Testis (tissue), 3 donors: ENCODE data around the gene TAS2R40. TPM values are rescaled to one million over a fixed set of nuclear protein-coding genes. Genes with fewer than 3 reads are reported as not detected.

Source experiments
- DNase-seq: peaks from one replicate; pipeline ENCODE4 v3.0.0-alpha.2; 2019
- H3K27ac ChIP-seq, 2 donors: fragments of 200-600 bp; sonication (generic); one replicate each; pipeline ENCODE4 v1.5.1; 2019
- H3K27me3 ChIP-seq: fragments of 200-600 bp; sonication (generic); one replicate; pipeline ENCODE4 v1.5.1; 2019
- H3K36me3 ChIP-seq: fragments of 200-600 bp; sonication (generic); one replicate; pipeline ENCODE4 v1.5.1; 2017; ENCODE audit warnings: low read depth; ENCODE audit errors: missing control alignments
- H3K4me1 ChIP-seq: fragments of 200-600 bp; sonication (generic); one replicate; pipeline ENCODE4 v1.5.1; 2019
- H3K4me3 ChIP-seq, 2 donors: fragments of 200-600 bp; sonication (generic); one replicate each; pipeline ENCODE4 v1.5.1; 2017 to 2019
- H3K9me3 ChIP-seq: fragments of 200-600 bp; sonication (generic); one replicate; pipeline ENCODE4 v1.5.1; 2017
- CTCF ChIP-seq, 3 experiments: fragments of 450-650 bp in 2 of 3; fragments of 200-600 bp in 1 of 3; sonication (generic) in 1 of 3; IDR thresholded peaks; one replicate each; pipeline ENCODE4 v1.5.1; 2016 to 2019; ENCODE audit warnings: antibody characterized with exemption in 3 of 3, mild to moderate bottlenecking in 2 of 3, moderate library complexity in 1 of 3
- POLR2A ChIP-seq: fragments of 450-650 bp; IDR thresholded peaks from one replicate; pipeline ENCODE4 v1.6.1; 2017; ENCODE audit warnings: antibody characterized with exemption, mild to moderate bottlenecking, moderate library complexity
- WGBS, 2 donors: methylation state at CpG; one replicate each; pipeline ENCODE4 v1.1.5; 2018; 5-methylcytosine and 5-hydroxymethylcytosine counted together
- intact Hi-C: fragments of 100-400 bp; cut with DNase I; formaldehyde crosslinking; loops from one replicate; pipeline ENCODE4 v1.15.1; 2023; ENCODE audit warnings: low total_unique reads
- polyA plus RNA-seq: library from polyadenylated mRNA; stranded (reverse); fragments of 350-450 nt; fragmentation: Illumina TruSeq; extraction: RNeasy Lipid Tissue Mini Kit (QIAGEN cat#74804); gene quantifications from one replicate; pipeline ENCODE4 v1.2.3, GENCODE V29; 2014; ENCODE audit warnings: low read depth, low replicate concordance; ENCODE audit not compliant: insufficient read depth
- total RNA-seq, 2 donors: library from RNA; depleted of rRNA; stranded (reverse); fragments of >200 nt; gene quantifications; one replicate each; pipeline ENCODE4 v1.2.3, GENCODE V29; 2016

TAS2R40 gene
- total and polyA plus RNA-seq, 3 donors from 2014 or later: not detected

DNA sequence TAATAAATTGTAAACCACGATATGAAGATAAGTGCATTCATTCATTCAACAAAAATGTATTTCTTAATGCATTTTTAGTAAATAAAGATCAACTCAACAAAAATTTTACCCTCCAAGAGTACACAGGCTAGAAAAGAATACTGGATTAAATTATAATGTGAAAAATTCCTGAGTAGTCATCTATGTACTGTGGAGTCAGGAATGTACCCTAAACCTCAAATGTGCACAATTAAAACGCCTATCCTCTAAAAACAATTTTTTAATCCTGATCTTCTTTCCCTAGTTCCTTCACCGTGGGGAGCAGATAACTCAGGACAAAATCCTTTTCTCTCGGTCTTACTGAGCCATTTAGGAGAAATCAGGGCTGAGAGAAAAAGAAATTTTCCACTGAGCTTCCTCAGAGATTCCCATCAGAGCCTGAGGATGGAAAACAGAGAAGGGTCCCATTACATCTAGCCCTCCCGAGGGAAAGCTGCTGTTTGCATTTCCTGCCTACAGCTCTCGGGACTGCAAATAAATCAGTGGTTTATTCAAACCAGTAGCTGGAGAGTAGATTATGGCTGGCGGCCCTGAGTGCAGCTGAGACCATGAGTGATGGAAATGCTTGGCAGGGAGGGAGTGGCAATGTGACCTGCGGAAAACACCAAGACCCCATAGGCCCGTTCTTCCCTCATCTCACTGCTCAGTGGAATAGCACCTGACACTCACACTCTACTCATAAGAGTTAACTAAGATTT, 7.4 kb downstream of the TAS2R40 start:
- no peak for TF ChIP-seq CTCF (IDR thresholded peaks at IDR 0.05)
- no peak for TF ChIP-seq POLR2A
- WGBS, 2 donors: 44 to 56% methylated on average over 9 of the region's 9 CpGs
- H3K36me3 ChIP-seq: no peaks in the 10 kb centered on the region
- no peak overlapping the region for H3K4me3 ChIP-seq
- H3K27me3 ChIP-seq: no peaks in the 10 kb centered on the region
- H3K4me1 ChIP-seq: no peaks in the 10 kb centered on the region
- no peak for DNase-seq
- H3K27ac ChIP-seq: no peak overlapping the region
- intact Hi-C loops: no loop called here
- no peaks in the 10 kb centered on the region for H3K9me3 ChIP-seq

DNA sequence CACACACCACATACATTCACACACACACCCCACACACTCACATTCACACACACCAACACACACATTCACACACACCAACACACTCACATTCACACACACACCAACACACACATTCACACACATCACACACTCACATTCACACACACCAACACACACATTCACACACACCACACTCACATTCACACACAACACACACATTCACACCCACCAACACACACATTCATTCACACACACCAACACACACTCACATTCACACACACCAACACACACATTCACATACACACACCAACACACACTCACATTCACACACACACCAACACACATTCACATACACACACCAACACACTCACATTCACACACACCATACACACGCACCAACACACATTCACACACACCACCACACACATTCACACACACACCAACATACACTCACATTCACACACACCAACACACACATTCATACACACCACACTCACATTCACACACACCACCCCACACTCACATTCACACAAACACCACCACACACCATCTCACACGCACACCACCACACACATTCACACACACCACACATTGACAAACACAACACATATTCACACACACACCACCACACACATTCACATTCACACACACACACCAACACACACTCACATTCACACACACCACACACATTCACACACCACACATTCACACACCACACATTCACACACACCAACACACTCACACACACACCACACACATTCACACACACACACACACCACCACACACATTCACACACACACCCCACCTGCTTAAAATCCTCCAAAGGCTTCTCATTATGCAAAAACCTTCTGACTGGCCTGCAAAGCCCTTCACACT, 9.0 kb downstream of the TAS2R40 start:
- H3K27ac ChIP-seq: no peak overlapping the region
- H3K9me3 ChIP-seq: no peaks in the 10 kb centered on the region
- no peaks in the 10 kb centered on the region for H3K27me3 ChIP-seq
- no peak overlapping the region for H3K4me3 ChIP-seq
- no peaks in the 10 kb centered on the region for H3K4me1 ChIP-seq
- TF ChIP-seq POLR2A (no peak), CTCF (IDR thresholded peaks at IDR 0.05) (no peak)
- no peak for DNase-seq
- no peaks in the 10 kb centered on the region for H3K36me3 ChIP-seq
- 70 to 81% methylated on average over 2 of the region's 2 CpGs for WGBS, 2 donors
- intact Hi-C loops: loop anchor here (10.0 kb wide), 1 partner anchor 184 kb away; no protein-coding TSS in a partner anchor

- Histone ChIP-seq H3K9me3 (no peaks in the 10 kb centered on the region), H3K4me1 (no peaks in the 10 kb centered on the region), H3K27ac (no peak overlapping the region), H3K27me3 (no peaks in the 10 kb centered on the region), H3K4me3 (no peak overlapping the region), H3K36me3 (no peaks in the 10 kb centered on the region)
- TF ChIP-seq CTCF (IDR thresholded peaks at IDR 0.05): no peak
- TF ChIP-seq POLR2A: no peak
- 89 to 100% methylated on average over 2 of the region's 2 CpGs for WGBS, 2 donors
- intact Hi-C loops: loop anchor here (10.0 kb wide), 1 partner anchor 181 kb away; no protein-coding TSS in a partner anchor
- DNase-seq: no peak
Measured at GRCh38 chr7:143233816-143234532, 12.1 kb downstream of the TAS2R40 start.

DNA sequence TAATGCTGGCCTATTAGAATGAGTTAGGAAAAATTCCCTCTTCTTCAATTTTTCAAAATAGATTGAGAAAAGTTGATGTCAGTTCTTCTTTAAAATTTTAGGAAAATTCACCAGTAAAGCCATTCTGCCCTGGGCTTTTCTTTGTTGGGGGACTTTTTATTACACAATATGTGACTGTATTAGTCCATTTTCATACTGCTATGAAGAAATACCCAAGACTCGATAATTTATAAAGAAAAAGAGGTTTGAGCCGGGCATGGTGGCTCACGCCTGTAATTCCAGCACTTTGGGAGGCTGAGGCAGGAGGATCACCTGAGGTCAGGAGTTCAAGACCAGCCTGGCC, 12.7 kb downstream of the TAS2R40 start:
- Histone ChIP-seq H3K9me3 (no peaks in the 10 kb centered on the region), H3K27me3 (no peaks in the 10 kb centered on the region), H3K36me3 (no peaks in the 10 kb centered on the region), H3K4me1 (no peaks in the 10 kb centered on the region), H3K4me3 (no peak overlapping the region), H3K27ac (no peak overlapping the region)
- TF ChIP-seq CTCF (IDR thresholded peaks at IDR 0.05): no peak
- TF ChIP-seq POLR2A: no peak
- DNase-seq: no peak
- intact Hi-C loops: loop anchor here (10.0 kb wide), 1 partner anchor 180 kb away; no protein-coding TSS in a partner anchor
- WGBS, 2 donors: 86% methylated on average over 3 of the region's 3 CpGs
